PC-3 (cell line): ENCODE results near the gene BMPER. TPM values are rescaled to one million over a fixed set of nuclear protein-coding genes. Genes with fewer than 3 reads are reported as not detected.

ENCODE experiments used
- ATAC-seq: fragments of 200-7000 bp; cut with Tn5 transposase; 2 replicates; pipeline ENCODE4 v1.9.1; 2020; ENCODE audit warnings: mild to moderate bottlenecking, moderate library complexity
- BruUV-seq: library from RNA; stranded (reverse); fragments of 400-500 nt; replicated peaks from 2 replicates; lab custom pipeline; 2021; lab: Mats Ljungman, UMichigan
- CTCF ChIA-PET: fragments of 300-600 bp; sonication (Branson Sonifier 250); formaldehyde crosslinking; loops from one replicate; lab custom pipeline; 2022; ENCODE audit warnings: antibody characterized with exemption; lab: Charles Lee
- POLR2A ChIA-PET: fragments of 300-600 bp; sonication (Branson Sonifier 250); formaldehyde crosslinking; loops from one replicate; lab custom pipeline; 2022; ENCODE audit warnings: antibody characterized with exemption; ENCODE audit not compliant: unreplicated experiment; lab: Charles Lee
- DNase-seq: peaks from one replicate; pipeline ENCODE4 v3.0.0-alpha.2; 2015
- H2AFZ ChIP-seq: fragments of 300-600 bp; sonication (generic); 2 replicates; pipeline ENCODE4 v1.6.0; 2016; ENCODE audit warnings: antibody characterized with exemption, low read length
- H3F3A ChIP-seq: fragments of 300-600 bp; sonication (generic); one replicate; pipeline ENCODE4 v1.6.0; 2017; ENCODE audit warnings: antibody characterized with exemption, low read length, control low read depth, mild to moderate bottlenecking; ENCODE audit not compliant: unreplicated experiment
- H3K27ac ChIP-seq: fragments of 300-600 bp; sonication (generic); 2 replicates; pipeline ENCODE4 v1.5.1; 2016; ENCODE audit warnings: mild to moderate bottlenecking, low read length
- H3K27me3 ChIP-seq: fragments of 300-600 bp; sonication (generic); 2 replicates; pipeline ENCODE4 v1.6.1; 2016; ENCODE audit warnings: low read length, mixed read lengths
- H3K36me3 ChIP-seq: fragments of 300-600 bp; sonication (generic); 2 replicates; pipeline ENCODE4 v1.6.1; 2016; ENCODE audit warnings: low read depth, mixed run types, low read length, mixed read lengths
- H3K4me1 ChIP-seq: fragments of 300-600 bp; sonication (generic); 2 replicates; pipeline ENCODE4 v1.5.1; 2016; ENCODE audit warnings: low read length; ENCODE audit not compliant: insufficient read depth
- H3K4me2 ChIP-seq: fragments of 300-600 bp; sonication (generic); 2 replicates; pipeline ENCODE4 v1.6.0; 2016; ENCODE audit warnings: low read length
- H3K4me3 ChIP-seq: fragments of 300-600 bp; sonication (generic); 2 replicates; pipeline ENCODE4 v1.5.1; 2016; ENCODE audit warnings: mild to moderate bottlenecking, low read length, mixed read lengths
- H3K79me2 ChIP-seq: fragments of 300-600 bp; sonication (generic); 2 replicates; pipeline ENCODE4 v1.6.1; 2017; ENCODE audit warnings: low read length, mixed read lengths
- H3K9ac ChIP-seq: fragments of 300-600 bp; sonication (generic); 2 replicates; pipeline ENCODE4 v1.6.0; 2016; ENCODE audit warnings: mild to moderate bottlenecking, low read length
- H3K9me2 ChIP-seq: fragments of 300-600 bp; sonication (generic); replicated peaks from 2 replicates; pipeline ENCODE4 v1.6.1; 2016; ENCODE audit warnings: mixed run types, low read length, mixed read lengths
- H3K9me3 ChIP-seq: fragments of 300-600 bp; sonication (generic); 2 replicates; pipeline ENCODE4 v1.6.1; 2016; ENCODE audit warnings: low read length, mixed read lengths
- H4K20me1 ChIP-seq: fragments of 300-600 bp; sonication (generic); 2 replicates; pipeline ENCODE4 v1.6.1; 2016; ENCODE audit warnings: low read length, mixed read lengths
- CTCF ChIP-seq: fragments of 300-600 bp; sonication (generic); conservative IDR thresholded peaks from 2 replicates; pipeline ENCODE4 v1.5.1; 2017; ENCODE audit warnings: antibody characterized with exemption, low read depth, mild to moderate bottlenecking, low read length
- EZH2 ChIP-seq: fragments of 300-600 bp; sonication (generic); IDR thresholded peaks from one replicate; pipeline ENCODE4 v1.6.1; 2017; ENCODE audit warnings: antibody characterized with exemption, mild to moderate bottlenecking, low read length; ENCODE audit not compliant: unreplicated experiment
- EZH2phosphoT487 ChIP-seq: fragments of 300-600 bp; sonication (generic); IDR thresholded peaks from 2 replicates; pipeline ENCODE4 v1.6.1; 2018; ENCODE audit warnings: mild to moderate bottlenecking, antibody characterized with exemption, low read length, borderline replicate concordance
- intact Hi-C: fragments of 100-400 bp; cut with micrococcal nuclease; formaldehyde crosslinking; loops from 2 replicates; pipeline ENCODE4 v1.9.0; 2023
- total RNA-seq: library from RNA; depleted of rRNA; stranded (reverse); fragments of >200 nt; gene quantifications from 2 replicates; pipeline ENCODE4 v1.2.3, GENCODE V29; 2014

BMPER gene
- total RNA-seq, 1 experiment from 2014 or later, result 0.11 TPM

GRCh38 chr7:33986951-33987947, 81.9 kb downstream of the BMPER start:
- TF ChIP-seq CTCF (no peak), EZH2phosphoT487 (no peak), EZH2 (no peak)
- no peak overlapping the region for H3K9ac ChIP-seq
- H3K9me3 ChIP-seq, result no peaks in the 10 kb centered on the region
- H3K27me3 ChIP-seq, result no peaks in the 10 kb centered on the region
- H3K27ac ChIP-seq, result peak overlapping the region; percentile 51
- no peak overlapping the region for H3K4me3 ChIP-seq
- CTCF ChIA-PET, result no interaction called here
- H3F3A ChIP-seq, result no peaks in the 10 kb centered on the region
- POLR2A ChIA-PET, result interaction anchor here (0.5 kb wide), 1 partner anchor 802 kb away, joined by 4 read pairs; no protein-coding TSS in a partner anchor
- DNase-seq, result peak; percentile 96
- H3K9me2 ChIP-seq, result no peaks in the 10 kb centered on the region
- no peaks in the 10 kb centered on the region for H3K36me3 ChIP-seq
- peak overlapping the region; percentile 60 for H3K4me2 ChIP-seq
- ATAC-seq, result peak; percentile 100
- no peaks in the 10 kb centered on the region for H3K79me2 ChIP-seq
- peaks cover 18% of the 10 kb centered on the region for H3K4me1 ChIP-seq
- no peaks in the 10 kb centered on the region for H4K20me1 ChIP-seq
- no TSS peak for BruUV-seq
- intact Hi-C loops, result loop anchor here (10.0 kb wide), 1 partner anchor 78 kb away; no protein-coding TSS in a partner anchor
- no peak overlapping the region; the same call in 1 of the 2 replicates for H2AFZ ChIP-seq

- Histone ChIP-seq H3K79me2 (no peaks in the 10 kb centered on the region), H3K36me3 (no peaks in the 10 kb centered on the region), H4K20me1 (no peaks in the 10 kb centered on the region), H3K9ac (no peak overlapping the region), H3K9me3 (no peaks in the 10 kb centered on the region), H3K9me2 (no peaks in the 10 kb centered on the region), H3K4me2 (peak overlapping the region; percentile 34; the same call in 1 of the 2 replicates), H3F3A (no peaks in the 10 kb centered on the region), H3K4me3 (no peak overlapping the region), H3K4me1 (no peaks in the 10 kb centered on the region), H3K27me3 (no peaks in the 10 kb centered on the region), H3K27ac (no peak overlapping the region), H2AFZ (no peak overlapping the region)
- intact Hi-C loops, result no loop called here
- no peak for TF ChIP-seq CTCF
- TF ChIP-seq EZH2, result no peak
- TF ChIP-seq EZH2phosphoT487, result no peak
- BruUV-seq, result no TSS peak
- ChIA-PET CTCF (no interaction called here), POLR2A (no interaction called here)
- no peak for ATAC-seq
- no peak for DNase-seq
Measured at GRCh38 chr7:33996899-33997298, 91.6 kb downstream of the BMPER start.
